ENCODE results near the gene CCDC201. TPM values are rescaled to one million over a fixed set of nuclear protein-coding genes. Genes with fewer than 3 reads are reported as not detected.

CCDC201 gene
- total RNA-seq, 4 donors from 2014 or later, result not detected

GRCh38 chr7:45909561-45909960 lies 36.7 kb upstream of the CCDC201 start:
- Histone ChIP-seq H3K36me3 (peaks cover 0 to 10% (median 0%) of the 10 kb centered on the region in 3 donors), H3K9me3 (peaks cover 0 to 6% (median 0%) of the 10 kb centered on the region in 4 donors), H3K27ac (no peak overlapping the region), H3K4me3 (no peak overlapping the region), H3K4me1 (no peaks in the 10 kb centered on the region), H3K27me3 (no peaks in the 10 kb centered on the region)
- TF ChIP-seq CTCF (IDR thresholded peaks at IDR 0.05) (no peak), EP300 (IDR thresholded peaks at IDR 0.05) (no peak), POLR2A (IDR thresholded peaks at IDR 0.05) (no peak)
- DNase-seq (ENCODE audit: low spot score in 2 of 2), result no peak

GRCh38 chr7:45902820-45903219 lies 29.9 kb upstream of the CCDC201 start:
- Histone ChIP-seq H3K9me3 (peaks cover 0 to 12% (median 0%) of the 10 kb centered on the region in 4 donors), H3K36me3 (no peaks in the 10 kb centered on the region), H3K27me3 (no peaks in the 10 kb centered on the region), H3K27ac (no peak overlapping the region), H3K4me1 (no peaks in the 10 kb centered on the region), H3K4me3 (no peak overlapping the region)
- TF ChIP-seq EP300 (IDR thresholded peaks at IDR 0.05) (no peak), POLR2A (IDR thresholded peaks at IDR 0.05) (no peak), CTCF (IDR thresholded peaks at IDR 0.05) (no peak)
- WGBS, 2 donors, result 84 to 85% methylated on average over 1 of the region's 1 CpG
- no peak for DNase-seq (ENCODE audit: low spot score in 2 of 2)

GRCh38 chr7:45901566-45901965 lies 28.7 kb upstream of the CCDC201 start:
- Histone ChIP-seq H3K4me1 (no peaks in the 10 kb centered on the region), H3K4me3 (no peak overlapping the region), H3K36me3 (no peaks in the 10 kb centered on the region), H3K9me3 (peaks cover 0 to 12% (median 0%) of the 10 kb centered on the region in 4 donors), H3K27ac (no peak overlapping the region), H3K27me3 (no peaks in the 10 kb centered on the region)
- TF ChIP-seq CTCF (IDR thresholded peaks at IDR 0.05), result no peak
- no peak for TF ChIP-seq EP300 (IDR thresholded peaks at IDR 0.05)
- no peak for TF ChIP-seq POLR2A (IDR thresholded peaks at IDR 0.05)
- 85 to 88% methylated on average over 1 of the region's 1 CpG for WGBS, 2 donors
- no peak for DNase-seq (ENCODE audit: low spot score in 2 of 2)

GRCh38 chr7:45898222-45898621 lies 25.3 kb upstream of the CCDC201 start:
- WGBS, 2 donors, result 57 to 71% methylated on average over 2 of the region's 2 CpGs
- Histone ChIP-seq H3K4me3 (no peak overlapping the region), H3K27ac (no peak overlapping the region), H3K4me1 (no peaks in the 10 kb centered on the region), H3K9me3 (peaks cover 0 to 8% (median 0%) of the 10 kb centered on the region in 4 donors), H3K27me3 (peaks cover 0 to 8% of the 10 kb centered on the region in 2 donors), H3K36me3 (no peaks in the 10 kb centered on the region)
- TF ChIP-seq POLR2A (IDR thresholded peaks at IDR 0.05) (no peak), CTCF (IDR thresholded peaks at IDR 0.05) (no peak), EP300 (IDR thresholded peaks at IDR 0.05) (no peak)
- no peak for DNase-seq (ENCODE audit: low spot score in 2 of 2)

GRCh38 chr7:45897042-45897690 lies 24.3 kb upstream of the CCDC201 start:
- TF ChIP-seq POLR2A (IDR thresholded peaks at IDR 0.05), result no peak
- no peak for TF ChIP-seq CTCF (IDR thresholded peaks at IDR 0.05)
- TF ChIP-seq EP300 (IDR thresholded peaks at IDR 0.05), result no peak
- H3K27me3 ChIP-seq, result peaks cover 0 to 8% of the 10 kb centered on the region in 2 donors
- no peaks in the 10 kb centered on the region for H3K36me3 ChIP-seq
- no peaks in the 10 kb centered on the region for H3K9me3 ChIP-seq
- H3K4me1 ChIP-seq, result no peaks in the 10 kb centered on the region
- WGBS, 2 donors, result 93 to 98% methylated on average over 1 of the region's 1 CpG
- DNase-seq (ENCODE audit: low spot score in 2 of 2), result no peak
- H3K27ac ChIP-seq, result no peak overlapping the region
- H3K4me3 ChIP-seq, result no peak overlapping the region

Measured in tibial nerve (tissue), 4 donors.